NB4 (cell line): Measurements from ENCODE around the gene STK38.
"Not testable (repeated sequence)": the region's sequence is repeated elsewhere in the genome, so short reads cannot be mapped to it uniquely, and the experiment has no call there.

ENCODE experiments used
- DNase-seq: peaks from one replicate; pipeline ENCODE4 v3.0.0; 2010; ENCODE audit warnings: low read depth
- H3K4me3 ChIP-seq: one replicate; pipeline ENCODE4 v1.5.1; 2011; ENCODE audit warnings: mild to moderate bottlenecking, low read depth, low read length, moderate library complexity
- CTCF ChIP-seq: IDR thresholded peaks from one replicate; pipeline ENCODE4 v1.5.1; 2012; ENCODE audit warnings: low read depth, low read length
- MAX ChIP-seq: IDR thresholded peaks from 2 replicates; pipeline ENCODE4 v1.6.1; 2011; ENCODE audit warnings: low read depth, low read length
- MYC ChIP-seq: IDR thresholded peaks from 2 replicates; pipeline ENCODE4 v1.6.1; 2011; ENCODE audit warnings: low read depth, low read length
- POLR2A ChIP-seq: IDR thresholded peaks from 2 replicates; pipeline ENCODE4 v1.6.1; 2011; ENCODE audit warnings: mild to moderate bottlenecking; ENCODE audit not compliant: insufficient read length; ENCODE audit errors: extremely low read depth

Gene STK38

GRCh38 chr6:36577301-36577700, 30.0 kb upstream of the STK38 start:
- H3K4me3 ChIP-seq = no peak overlapping the region
- no peak for DNase-seq
- TF ChIP-seq CTCF (no peak), POLR2A (no peak), MYC (no peak), MAX (no peak)

GRCh38 chr6:36576578-36576977, 29.3 kb upstream of the STK38 start:
- TF ChIP-seq MYC (no peak), MAX (no peak)
- H3K4me3 ChIP-seq = no peak overlapping the region
- no peak for DNase-seq

GRCh38 chr6:36574679-36575078, 27.4 kb upstream of the STK38 start:
- no peak overlapping the region for H3K4me3 ChIP-seq
- TF ChIP-seq CTCF (no peak), MYC (no peak), POLR2A (no peak), MAX (no peak)
- no peak for DNase-seq

GRCh38 chr6:36572353-36573311, 25.4 kb upstream of the STK38 start:
- DNase-seq, H3K4me3 ChIP-seq: not testable (repeated sequence)

- DNase-seq = no peak
- no peak overlapping the region for H3K4me3 ChIP-seq
- TF ChIP-seq CTCF (no peak), MAX (no peak), MYC (no peak), POLR2A (no peak)
Measured at GRCh38 chr6:36571122-36572043, 24.1 kb upstream of the STK38 start.

- no peak for TF ChIP-seq MYC
- TF ChIP-seq CTCF = no peak
- no peak for TF ChIP-seq POLR2A
- TF ChIP-seq MAX = no peak
- no peak for DNase-seq
- no peak overlapping the region for H3K4me3 ChIP-seq
Measured at GRCh38 chr6:36570264-36570663, 23.0 kb upstream of the STK38 start.
